WTC11 (cell line): ENCODE measurements around the gene CELF2. TPM values are rescaled to one million over a fixed set of nuclear protein-coding genes. Genes with fewer than 3 reads are reported as not detected.

Experiments used
- ATAC-seq: fragments of 200-7000 bp; cut with Tn5 transposase; 2 replicates; pipeline ENCODE4 v1.10.0; 2021; ENCODE audit warnings: mild to moderate bottlenecking, moderate library complexity
- CTCF ChIA-PET: fragments of 300-600 bp; sonication (Branson Sonifier 250); formaldehyde crosslinking; loops from one replicate; lab custom pipeline; 2021; ENCODE audit warnings: antibody characterized with exemption; lab: Charles Lee
- POLR2A ChIA-PET: fragments of 350-600 bp; sonication (Branson Sonifier 250); formaldehyde crosslinking; loops from one replicate; lab custom pipeline; 2021; ENCODE audit warnings: antibody characterized with exemption; lab: Charles Lee
- DNase-seq: peaks from one replicate; pipeline ENCODE4 v3.0.0; 2021; ENCODE audit warnings: low spot score
- H3K27ac Mint-ChIP-seq: 2 replicates; pipeline ENCODE4 v1.8.0; 2021; ENCODE audit warnings: mixed read lengths
- H3K27me3 Mint-ChIP-seq: 2 replicates; pipeline ENCODE4 v1.8.0; 2021; ENCODE audit warnings: low read depth, mild to moderate bottlenecking, moderate library complexity, mixed read lengths
- H3K36me3 Mint-ChIP-seq: 2 replicates; pipeline ENCODE4 v1.8.0; 2021; ENCODE audit warnings: mixed read lengths
- H3K4me1 Mint-ChIP-seq: 2 replicates; pipeline ENCODE4 v1.8.0; 2022; ENCODE audit warnings: mixed read lengths
- H3K4me3 Mint-ChIP-seq: 2 replicates; pipeline ENCODE4 v1.8.0; 2021; ENCODE audit warnings: mild to moderate bottlenecking, moderate library complexity, mixed read lengths
- H3K9me3 Mint-ChIP-seq: 2 replicates; pipeline ENCODE4 v1.8.0; 2021; ENCODE audit warnings: mixed read lengths
- CREB1 ChIP-seq: sonication (generic); formaldehyde crosslinking; IDR thresholded peaks from 2 replicates; pipeline ENCODE4 v1.8.0; 2023; ENCODE audit warnings: mild to moderate bottlenecking, missing genetic modification reagents
- CREM ChIP-seq: sonication (generic); formaldehyde crosslinking; IDR thresholded peaks from 2 replicates; pipeline ENCODE4 v1.8.1; 2022; ENCODE audit warnings: mild to moderate bottlenecking, missing genetic modification reagents, moderate library complexity
- EMX1 ChIP-seq: fragments of 250-450 bp; sonication (Bioruptor Pico); IDR thresholded peaks from 2 replicates; pipeline ENCODE4 v1.8.0; 2021; ENCODE audit warnings: mild to moderate bottlenecking
- FOXJ3 ChIP-seq: sonication (generic); formaldehyde crosslinking; IDR thresholded peaks from 2 replicates; pipeline ENCODE4 v1.9.0; 2021; ENCODE audit warnings: missing genetic modification reagents, mild to moderate bottlenecking, borderline replicate concordance
- JUN ChIP-seq: sonication (generic); formaldehyde crosslinking; IDR thresholded peaks from 2 replicates; pipeline ENCODE4 v1.8.0; 2023; ENCODE audit warnings: mild to moderate bottlenecking, missing genetic modification reagents
- NFYB ChIP-seq: sonication (generic); formaldehyde crosslinking; conservative IDR thresholded peaks from 2 replicates; pipeline ENCODE4 v1.8.0; 2022; ENCODE audit warnings: low read depth, missing genetic modification reagents
- SMAD3 ChIP-seq: sonication (generic); formaldehyde crosslinking; IDR thresholded peaks from 2 replicates; pipeline ENCODE4 v1.8.0; 2022; ENCODE audit warnings: missing genetic modification reagents, mild to moderate bottlenecking, borderline replicate concordance
- TEAD4 ChIP-seq: sonication (generic); formaldehyde crosslinking; IDR thresholded peaks from 2 replicates; pipeline ENCODE4 v1.8.0; 2022; ENCODE audit warnings: mild to moderate bottlenecking, missing genetic modification reagents
- total RNA-seq: library from RNA; stranded (reverse); gene quantifications from 3 replicates; pipeline ENCODE4 v1.2.3, GENCODE V29; 2021
- TF ChIP-seq, protein P1 (sequence below): fragments of 250-450 bp; sonication (Bioruptor Pico); IDR thresholded peaks from 2 replicates; pipeline ENCODE4 v1.8.0; 2021; ENCODE audit warnings: mild to moderate bottlenecking
- TF ChIP-seq, protein P2 (sequence below): fragments of 250-450 bp; sonication (Bioruptor Pico); IDR thresholded peaks from 2 replicates; pipeline ENCODE4 v1.9.0; 2021; ENCODE audit warnings: mild to moderate bottlenecking, borderline replicate concordance
- TF ChIP-seq, protein P3 (sequence below): sonication (generic); formaldehyde crosslinking; IDR thresholded peaks from 2 replicates; pipeline ENCODE4 v1.8.1; 2022; ENCODE audit warnings: mild to moderate bottlenecking, moderate library complexity, missing genetic modification reagents
- TF ChIP-seq, protein P4 (sequence below): sonication (generic); formaldehyde crosslinking; IDR thresholded peaks from 2 replicates; pipeline ENCODE4 v1.8.1; 2022; ENCODE audit warnings: mild to moderate bottlenecking, missing genetic modification reagents, moderate library complexity, borderline replicate concordance
- TF ChIP-seq, protein P5 (sequence below): sonication (generic); formaldehyde crosslinking; IDR thresholded peaks from 2 replicates; pipeline ENCODE4 v1.8.0; 2022; ENCODE audit warnings: missing genetic modification reagents

Gene CELF2
- total RNA-seq, 1 experiment from 2014 or later: 24.6 TPM

DNA sequence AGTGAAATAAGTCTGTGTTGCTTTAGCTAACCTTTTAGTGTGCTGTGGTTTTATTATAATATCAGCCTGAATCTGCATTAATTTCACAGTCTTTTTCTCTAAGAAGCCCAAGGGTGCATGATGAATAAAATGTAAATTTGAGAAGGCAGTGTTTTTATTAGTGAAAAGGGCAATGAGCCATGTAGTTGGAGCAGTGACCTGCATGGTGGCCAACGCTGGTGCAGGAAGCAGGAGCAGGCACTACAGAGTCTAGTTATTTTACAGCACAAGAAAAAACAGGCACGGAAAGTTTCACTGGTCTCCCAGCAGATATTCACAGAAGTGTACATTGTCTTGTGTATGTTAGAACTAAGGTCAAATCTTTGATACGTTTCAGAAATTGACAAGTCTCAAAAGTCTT, 247.8 kb downstream of the CELF2 start (continued):
- TF ChIP-seq CREM: no peak
- TF ChIP-seq, protein P1, sequence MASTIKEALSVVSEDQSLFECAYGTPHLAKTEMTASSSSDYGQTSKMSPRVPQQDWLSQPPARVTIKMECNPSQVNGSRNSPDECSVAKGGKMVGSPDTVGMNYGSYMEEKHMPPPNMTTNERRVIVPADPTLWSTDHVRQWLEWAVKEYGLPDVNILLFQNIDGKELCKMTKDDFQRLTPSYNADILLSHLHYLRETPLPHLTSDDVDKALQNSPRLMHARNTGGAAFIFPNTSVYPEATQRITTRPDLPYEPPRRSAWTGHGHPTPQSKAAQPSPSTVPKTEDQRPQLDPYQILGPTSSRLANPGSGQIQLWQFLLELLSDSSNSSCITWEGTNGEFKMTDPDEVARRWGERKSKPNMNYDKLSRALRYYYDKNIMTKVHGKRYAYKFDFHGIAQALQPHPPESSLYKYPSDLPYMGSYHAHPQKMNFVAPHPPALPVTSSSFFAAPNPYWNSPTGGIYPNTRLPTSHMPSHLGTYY (CRISPR knock-in tag): no peak
- TF ChIP-seq, protein P2, sequence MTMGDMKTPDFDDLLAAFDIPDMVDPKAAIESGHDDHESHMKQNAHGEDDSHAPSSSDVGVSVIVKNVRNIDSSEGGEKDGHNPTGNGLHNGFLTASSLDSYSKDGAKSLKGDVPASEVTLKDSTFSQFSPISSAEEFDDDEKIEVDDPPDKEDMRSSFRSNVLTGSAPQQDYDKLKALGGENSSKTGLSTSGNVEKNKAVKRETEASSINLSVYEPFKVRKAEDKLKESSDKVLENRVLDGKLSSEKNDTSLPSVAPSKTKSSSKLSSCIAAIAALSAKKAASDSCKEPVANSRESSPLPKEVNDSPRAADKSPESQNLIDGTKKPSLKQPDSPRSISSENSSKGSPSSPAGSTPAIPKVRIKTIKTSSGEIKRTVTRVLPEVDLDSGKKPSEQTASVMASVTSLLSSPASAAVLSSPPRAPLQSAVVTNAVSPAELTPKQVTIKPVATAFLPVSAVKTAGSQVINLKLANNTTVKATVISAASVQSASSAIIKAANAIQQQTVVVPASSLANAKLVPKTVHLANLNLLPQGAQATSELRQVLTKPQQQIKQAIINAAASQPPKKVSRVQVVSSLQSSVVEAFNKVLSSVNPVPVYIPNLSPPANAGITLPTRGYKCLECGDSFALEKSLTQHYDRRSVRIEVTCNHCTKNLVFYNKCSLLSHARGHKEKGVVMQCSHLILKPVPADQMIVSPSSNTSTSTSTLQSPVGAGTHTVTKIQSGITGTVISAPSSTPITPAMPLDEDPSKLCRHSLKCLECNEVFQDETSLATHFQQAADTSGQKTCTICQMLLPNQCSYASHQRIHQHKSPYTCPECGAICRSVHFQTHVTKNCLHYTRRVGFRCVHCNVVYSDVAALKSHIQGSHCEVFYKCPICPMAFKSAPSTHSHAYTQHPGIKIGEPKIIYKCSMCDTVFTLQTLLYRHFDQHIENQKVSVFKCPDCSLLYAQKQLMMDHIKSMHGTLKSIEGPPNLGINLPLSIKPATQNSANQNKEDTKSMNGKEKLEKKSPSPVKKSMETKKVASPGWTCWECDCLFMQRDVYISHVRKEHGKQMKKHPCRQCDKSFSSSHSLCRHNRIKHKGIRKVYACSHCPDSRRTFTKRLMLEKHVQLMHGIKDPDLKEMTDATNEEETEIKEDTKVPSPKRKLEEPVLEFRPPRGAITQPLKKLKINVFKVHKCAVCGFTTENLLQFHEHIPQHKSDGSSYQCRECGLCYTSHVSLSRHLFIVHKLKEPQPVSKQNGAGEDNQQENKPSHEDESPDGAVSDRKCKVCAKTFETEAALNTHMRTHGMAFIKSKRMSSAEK (CRISPR knock-in tag): no peak
- TF ChIP-seq, all 79 proteins: peak for 0

DNA sequence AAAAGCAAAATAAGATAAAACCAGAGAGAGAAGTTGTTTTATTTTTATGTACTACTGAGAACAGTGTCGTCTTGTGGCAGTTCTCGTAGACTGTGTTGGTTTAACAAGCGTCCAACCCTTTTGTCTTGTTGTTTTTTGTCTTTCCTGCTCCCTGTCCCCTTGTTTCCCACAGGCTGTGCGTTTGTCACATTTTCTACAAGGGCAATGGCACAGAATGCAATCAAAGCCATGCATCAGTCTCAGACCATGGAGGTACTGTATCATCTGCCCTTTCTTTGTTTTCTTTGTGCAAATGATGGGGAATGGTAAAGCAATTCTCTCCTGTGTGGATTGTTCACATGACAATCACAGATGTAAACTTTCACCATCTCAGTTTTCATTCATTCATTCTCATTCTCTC, 248.8 kb downstream of the CELF2 start:
- DNase-seq: no peak
- ATAC-seq: no peak
- TF ChIP-seq FOXJ3 (CRISPR knock-in tag): no peak
- TF ChIP-seq, protein P3, sequence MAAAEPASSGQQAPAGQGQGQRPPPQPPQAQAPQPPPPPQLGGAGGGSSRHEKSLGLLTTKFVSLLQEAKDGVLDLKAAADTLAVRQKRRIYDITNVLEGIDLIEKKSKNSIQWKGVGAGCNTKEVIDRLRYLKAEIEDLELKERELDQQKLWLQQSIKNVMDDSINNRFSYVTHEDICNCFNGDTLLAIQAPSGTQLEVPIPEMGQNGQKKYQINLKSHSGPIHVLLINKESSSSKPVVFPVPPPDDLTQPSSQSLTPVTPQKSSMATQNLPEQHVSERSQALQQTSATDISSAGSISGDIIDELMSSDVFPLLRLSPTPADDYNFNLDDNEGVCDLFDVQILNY: no peak
- TF ChIP-seq SMAD3 (CRISPR knock-in tag): no peak
- TF ChIP-seq, protein P1 (CRISPR knock-in tag): no peak
- TF ChIP-seq CREB1 (CRISPR knock-in tag): no peak
- TF ChIP-seq JUN (CRISPR knock-in tag): no peak
- TF ChIP-seq, protein P4, sequence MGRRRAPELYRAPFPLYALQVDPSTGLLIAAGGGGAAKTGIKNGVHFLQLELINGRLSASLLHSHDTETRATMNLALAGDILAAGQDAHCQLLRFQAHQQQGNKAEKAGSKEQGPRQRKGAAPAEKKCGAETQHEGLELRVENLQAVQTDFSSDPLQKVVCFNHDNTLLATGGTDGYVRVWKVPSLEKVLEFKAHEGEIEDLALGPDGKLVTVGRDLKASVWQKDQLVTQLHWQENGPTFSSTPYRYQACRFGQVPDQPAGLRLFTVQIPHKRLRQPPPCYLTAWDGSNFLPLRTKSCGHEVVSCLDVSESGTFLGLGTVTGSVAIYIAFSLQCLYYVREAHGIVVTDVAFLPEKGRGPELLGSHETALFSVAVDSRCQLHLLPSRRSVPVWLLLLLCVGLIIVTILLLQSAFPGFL (CRISPR knock-in tag): no peak
- no peak for TF ChIP-seq TEAD4 (CRISPR knock-in tag)
- no peak for TF ChIP-seq EMX1
- TF ChIP-seq, protein P5, sequence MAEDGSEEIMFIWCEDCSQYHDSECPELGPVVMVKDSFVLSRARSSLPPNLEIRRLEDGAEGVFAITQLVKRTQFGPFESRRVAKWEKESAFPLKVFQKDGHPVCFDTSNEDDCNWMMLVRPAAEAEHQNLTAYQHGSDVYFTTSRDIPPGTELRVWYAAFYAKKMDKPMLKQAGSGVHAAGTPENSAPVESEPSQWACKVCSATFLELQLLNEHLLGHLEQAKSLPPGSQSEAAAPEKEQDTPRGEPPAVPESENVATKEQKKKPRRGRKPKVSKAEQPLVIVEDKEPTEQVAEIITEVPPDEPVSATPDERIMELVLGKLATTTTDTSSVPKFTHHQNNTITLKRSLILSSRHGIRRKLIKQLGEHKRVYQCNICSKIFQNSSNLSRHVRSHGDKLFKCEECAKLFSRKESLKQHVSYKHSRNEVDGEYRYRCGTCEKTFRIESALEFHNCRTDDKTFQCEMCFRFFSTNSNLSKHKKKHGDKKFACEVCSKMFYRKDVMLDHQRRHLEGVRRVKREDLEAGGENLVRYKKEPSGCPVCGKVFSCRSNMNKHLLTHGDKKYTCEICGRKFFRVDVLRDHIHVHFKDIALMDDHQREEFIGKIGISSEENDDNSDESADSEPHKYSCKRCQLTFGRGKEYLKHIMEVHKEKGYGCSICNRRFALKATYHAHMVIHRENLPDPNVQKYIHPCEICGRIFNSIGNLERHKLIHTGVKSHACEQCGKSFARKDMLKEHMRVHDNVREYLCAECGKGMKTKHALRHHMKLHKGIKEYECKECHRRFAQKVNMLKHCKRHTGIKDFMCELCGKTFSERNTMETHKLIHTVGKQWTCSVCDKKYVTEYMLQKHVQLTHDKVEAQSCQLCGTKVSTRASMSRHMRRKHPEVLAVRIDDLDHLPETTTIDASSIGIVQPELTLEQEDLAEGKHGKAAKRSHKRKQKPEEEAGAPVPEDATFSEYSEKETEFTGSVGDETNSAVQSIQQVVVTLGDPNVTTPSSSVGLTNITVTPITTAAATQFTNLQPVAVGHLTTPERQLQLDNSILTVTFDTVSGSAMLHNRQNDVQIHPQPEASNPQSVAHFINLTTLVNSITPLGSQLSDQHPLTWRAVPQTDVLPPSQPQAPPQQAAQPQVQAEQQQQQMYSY (CRISPR knock-in tag): no peak
- no peak for TF ChIP-seq NFYB (CRISPR knock-in tag)
- no peaks in the 10 kb centered on the region for H3K9me3 Mint-ChIP-seq
- H3K36me3 Mint-ChIP-seq: 0 out of 2 replicates have a peak, but pooled peaks cover 6% of the 10 kb centered on the region
- ChIA-PET CTCF (interaction anchor here (0.6 kb wide), 1 partner anchor 416 kb away, joined by 4 read pairs; no protein-coding TSS in a partner anchor), POLR2A (no interaction called here)
- H3K27me3 Mint-ChIP-seq: no peaks in the 10 kb centered on the region
- H3K4me3 Mint-ChIP-seq: no peak overlapping the region
- H3K4me1 Mint-ChIP-seq: peaks cover 37% of the 10 kb centered on the region
- H3K27ac Mint-ChIP-seq: no peak overlapping the region
